Activated T-helper 2 cell treated with anti-CD3 and anti-CD28 coated beads, Interferon-gamma antibody, Interleukin-2, Interleukin-4, amounts not matched to agents 10 μg/mL and 5 μg/mL and 100 μg/mL, durations not matched to agents 14 hours and 24 hours and 36 hours (primary cell): ENCODE data around the gene TUBA1B. TPM values are rescaled to one million over a fixed set of nuclear protein-coding genes. Genes with fewer than 3 reads are reported as not detected.
"Not testable (repeated sequence)": the region's sequence is repeated elsewhere in the genome, so short reads cannot be mapped to it uniquely, and the experiment has no call there.

Source experiments
- DNase-seq: peaks from one replicate; pipeline ENCODE4 v3.0.0; 2021; ENCODE audit warnings: low spot score
- H3K27ac Mint-ChIP-seq: one replicate; pipeline ENCODE4 v1.8.0; 2021; ENCODE audit warnings: mixed read lengths
- H3K27me3 Mint-ChIP-seq: one replicate; pipeline ENCODE4 v1.8.0; 2021; ENCODE audit warnings: low read depth, mixed read lengths
- H3K36me3 Mint-ChIP-seq: one replicate; pipeline ENCODE4 v1.8.0; 2021; ENCODE audit warnings: low read depth, mixed read lengths
- H3K4me1 Mint-ChIP-seq: one replicate; pipeline ENCODE4 v1.8.0; 2021; ENCODE audit warnings: low read depth, mixed read lengths
- H3K4me3 Mint-ChIP-seq: one replicate; pipeline ENCODE4 v1.8.0; 2021; ENCODE audit warnings: low read depth, mild to moderate bottlenecking, moderate library complexity, mixed read lengths
- H3K9me3 Mint-ChIP-seq: one replicate; pipeline ENCODE4 v1.8.0; 2021; ENCODE audit warnings: mixed read lengths
- intact Hi-C: fragments of 100-400 bp; cut with micrococcal nuclease; formaldehyde crosslinking; loops from one replicate; pipeline ENCODE4 v1.15.1; 2023
- total RNA-seq: library from RNA; stranded (reverse); gene quantifications from 2 replicates; pipeline ENCODE4 v1.2.3, GENCODE V29; 2022

TUBA1B gene
- 1,902 and 1,926 TPM in 2 replicates for total RNA-seq

DNA sequence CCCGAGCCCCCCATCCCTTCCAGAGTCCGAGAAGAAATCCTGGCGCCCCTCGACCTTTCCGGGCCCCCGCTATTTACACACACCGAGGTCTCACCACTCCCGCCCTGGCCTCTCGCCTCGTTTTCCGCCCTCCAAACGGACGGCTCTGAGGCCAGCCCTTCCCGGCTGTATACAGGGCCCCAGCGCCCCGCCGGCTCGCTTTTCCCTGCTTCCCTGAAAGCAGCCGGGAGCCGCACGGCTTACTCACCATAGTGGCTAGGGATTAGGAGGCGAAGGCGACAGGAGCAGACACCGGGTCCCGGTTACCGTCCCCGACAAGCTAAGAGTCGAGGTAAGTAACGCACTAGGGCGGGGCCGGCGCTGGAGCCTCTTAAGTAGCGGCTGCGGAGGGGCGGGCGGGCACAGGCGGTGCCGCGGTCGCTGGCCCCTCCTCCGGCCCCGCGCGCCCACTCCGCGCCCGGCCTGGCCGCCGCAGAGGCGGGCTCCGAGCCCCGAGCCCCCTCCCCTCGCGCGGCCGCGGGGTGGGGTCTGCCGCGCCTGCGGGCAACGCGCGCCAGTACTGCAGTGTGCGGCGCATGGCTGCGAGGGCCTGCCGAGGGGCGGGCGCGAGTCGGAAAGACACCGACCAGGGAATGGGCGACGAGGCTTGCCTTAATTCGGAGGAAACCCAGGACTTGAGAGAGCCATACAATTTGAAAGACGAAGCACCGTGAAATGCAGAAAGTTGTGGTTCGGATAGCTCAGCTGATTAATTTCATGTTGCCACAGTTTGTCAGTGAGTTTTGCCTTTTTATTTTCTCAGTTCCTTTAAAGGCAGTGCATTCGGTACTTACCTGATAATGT lies at the start of gene TUBA1B:
TUBA1B (minus strand) TSS at position 345 of the 843 bp plus-strand sequence; CDS start at position 250, 95 bp downstream.
- peak; percentile 89 for DNase-seq
- no peaks in the 10 kb centered on the region for H3K27me3 Mint-ChIP-seq
- peaks cover 38% of the 10 kb centered on the region for H3K4me1 Mint-ChIP-seq
- peak within 1 kb of the TSS; percentile 98 for H3K4me3 Mint-ChIP-seq
- peak within 1 kb of the TSS; percentile 98 for H3K27ac Mint-ChIP-seq
- H3K9me3 Mint-ChIP-seq: no peaks in the 10 kb centered on the region
- intact Hi-C loops: loop anchor here (1.0 to 5.0 kb wide), 7 partner anchors 62 to 611 kb away; partner anchors contain the start of genes DDX23, PRKAG1, RHEBL1 and TMBIM6
- H3K36me3 Mint-ChIP-seq: peaks cover 48% of the 10 kb centered on the region

DNA sequence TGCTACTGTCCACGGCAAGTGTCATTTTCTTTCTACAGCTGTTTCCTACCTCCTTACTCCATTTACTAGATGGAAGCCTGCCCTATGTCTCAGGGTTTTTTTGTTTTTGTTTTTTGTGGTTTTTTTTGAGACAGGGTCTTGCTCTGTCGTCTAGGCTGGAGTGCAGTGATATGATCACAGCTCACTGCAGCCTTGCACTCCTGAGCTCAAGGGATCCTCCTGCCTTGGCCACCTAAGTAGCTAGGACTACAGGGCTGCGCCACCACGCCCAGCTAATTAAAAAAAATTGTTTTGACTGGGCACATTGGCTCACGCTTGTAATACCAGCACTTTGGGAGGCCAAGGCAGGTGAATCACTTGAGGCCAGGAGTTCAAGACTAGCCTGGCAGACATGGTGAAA lies 43.0 kb upstream of the TUBA1B start:
- no peak for DNase-seq
- Mint-ChIP-seq H3K27me3 (no peaks in the 10 kb centered on the region), H3K36me3 (no peaks in the 10 kb centered on the region), H3K4me3 (no peak overlapping the region), H3K9me3 (no peaks in the 10 kb centered on the region), H3K4me1 (no peaks in the 10 kb centered on the region), H3K27ac (no peak overlapping the region)
- intact Hi-C loops: no loop called here

DNA sequence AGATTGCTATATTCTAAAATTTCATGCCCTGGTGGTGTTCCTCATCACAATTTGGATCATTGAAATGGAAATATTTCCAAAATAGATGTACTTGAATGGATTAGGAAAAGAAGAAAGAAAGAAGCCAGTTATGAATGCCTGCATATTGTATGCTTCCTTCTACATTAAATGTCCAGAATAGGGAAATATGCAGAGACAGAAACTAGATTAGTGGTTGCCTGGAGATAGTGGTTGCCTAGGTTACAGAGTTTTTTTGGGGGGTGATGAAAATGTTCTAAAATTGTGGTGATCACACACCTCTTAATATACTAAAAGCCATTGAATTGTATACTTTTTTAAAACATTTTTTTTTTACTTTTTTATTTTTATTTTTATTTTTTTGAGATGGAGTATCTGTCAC lies 39.7 kb upstream of the TUBA1B start:
- no peak overlapping the region for H3K4me3 Mint-ChIP-seq
- no peaks in the 10 kb centered on the region for H3K9me3 Mint-ChIP-seq
- H3K27me3 Mint-ChIP-seq: peaks cover 2% of the 10 kb centered on the region
- DNase-seq: no peak
- no peak overlapping the region for H3K27ac Mint-ChIP-seq
- no peaks in the 10 kb centered on the region for H3K4me1 Mint-ChIP-seq
- intact Hi-C loops: no loop called here
- no peaks in the 10 kb centered on the region for H3K36me3 Mint-ChIP-seq

DNA sequence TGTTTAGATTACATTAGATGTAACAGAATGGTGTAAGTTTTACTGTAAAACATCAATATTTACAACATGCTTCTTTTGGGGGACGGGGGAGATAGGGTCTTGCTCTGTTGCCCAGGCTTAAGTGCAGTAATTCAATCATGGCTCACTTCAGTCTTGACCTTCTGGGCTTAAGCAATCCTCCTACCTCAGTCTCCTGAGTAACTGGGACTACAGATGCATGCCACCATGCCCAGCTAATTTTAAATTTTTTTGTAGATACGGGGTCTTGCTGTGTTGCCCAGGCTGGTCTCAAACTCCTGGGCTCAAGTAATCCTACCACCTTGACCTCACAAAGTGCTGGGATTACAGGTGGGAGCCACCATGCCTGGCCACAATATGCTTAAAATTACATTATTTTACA lies 33.9 kb upstream of the TUBA1B start:
- Mint-ChIP-seq H3K4me1 (no peaks in the 10 kb centered on the region), H3K4me3 (no peak overlapping the region), H3K36me3 (no peaks in the 10 kb centered on the region), H3K27ac (no peak overlapping the region), H3K27me3 (peaks cover 2% of the 10 kb centered on the region), H3K9me3 (no peaks in the 10 kb centered on the region)
- no peak for DNase-seq
- intact Hi-C loops: no loop called here

DNA sequence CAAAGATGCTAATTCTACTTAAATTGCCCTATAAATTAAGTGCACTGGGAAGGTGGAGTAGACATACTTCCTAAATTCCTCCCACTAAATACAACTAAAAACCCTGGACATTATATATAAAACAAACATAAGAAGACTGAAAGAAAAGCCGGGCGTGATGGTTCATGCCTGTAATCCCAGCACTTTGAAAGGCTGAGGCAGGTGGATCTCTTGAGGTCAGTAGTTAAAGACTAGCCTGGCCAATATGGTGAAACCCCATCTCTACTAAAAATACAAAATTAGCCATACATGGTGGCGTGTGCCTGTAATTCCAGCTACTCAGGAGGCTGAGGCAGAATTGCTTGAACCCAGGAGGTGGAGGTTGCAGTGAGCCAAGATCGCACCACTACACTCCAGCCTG lies 30.7 kb upstream of the TUBA1B start:
- H3K4me3 Mint-ChIP-seq, H3K4me1 Mint-ChIP-seq, H3K27ac Mint-ChIP-seq, DNase-seq, H3K9me3 Mint-ChIP-seq, intact Hi-C loops, H3K27me3 Mint-ChIP-seq, H3K36me3 Mint-ChIP-seq: not testable (repeated sequence)

DNA sequence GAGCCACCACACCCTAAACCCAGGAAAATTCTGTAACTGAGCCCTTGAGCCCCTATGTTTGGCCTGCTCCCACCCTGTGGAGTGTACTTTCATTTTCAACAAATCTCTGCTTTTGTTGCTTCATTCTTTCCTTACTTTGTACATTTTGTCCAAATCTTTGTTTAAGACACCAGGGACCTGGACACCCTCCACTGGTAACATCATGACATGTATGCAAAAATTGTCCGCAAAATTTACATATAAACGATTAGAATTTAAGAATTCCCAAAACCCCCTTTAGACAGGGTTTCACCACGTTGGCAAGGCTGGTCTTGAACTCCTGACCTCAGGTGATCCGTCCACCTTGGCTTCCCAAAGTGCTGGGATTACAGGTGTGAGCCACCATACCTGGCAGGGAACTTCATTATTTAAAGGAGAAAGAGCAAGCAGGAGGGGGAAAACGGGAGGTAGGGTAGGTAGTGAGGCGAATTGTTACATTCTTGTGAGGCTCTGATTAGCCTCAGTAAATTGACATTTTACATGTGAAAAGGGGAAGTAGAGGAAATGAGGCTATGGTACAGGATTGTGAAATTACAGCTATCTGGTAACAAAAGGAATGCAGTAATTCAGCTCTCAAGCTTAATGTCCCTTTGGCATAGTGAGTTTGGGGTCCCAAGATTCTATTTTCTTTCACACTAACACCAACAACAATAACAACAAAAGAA lies 30.0 kb upstream of the TUBA1B start:
- Mint-ChIP-seq H3K27me3 (no peaks in the 10 kb centered on the region), H3K9me3 (no peaks in the 10 kb centered on the region), H3K36me3 (no peaks in the 10 kb centered on the region), H3K4me1 (no peaks in the 10 kb centered on the region), H3K27ac (no peak overlapping the region), H3K4me3 (no peak overlapping the region)
- intact Hi-C loops: no loop called here
- DNase-seq: no peak

DNA sequence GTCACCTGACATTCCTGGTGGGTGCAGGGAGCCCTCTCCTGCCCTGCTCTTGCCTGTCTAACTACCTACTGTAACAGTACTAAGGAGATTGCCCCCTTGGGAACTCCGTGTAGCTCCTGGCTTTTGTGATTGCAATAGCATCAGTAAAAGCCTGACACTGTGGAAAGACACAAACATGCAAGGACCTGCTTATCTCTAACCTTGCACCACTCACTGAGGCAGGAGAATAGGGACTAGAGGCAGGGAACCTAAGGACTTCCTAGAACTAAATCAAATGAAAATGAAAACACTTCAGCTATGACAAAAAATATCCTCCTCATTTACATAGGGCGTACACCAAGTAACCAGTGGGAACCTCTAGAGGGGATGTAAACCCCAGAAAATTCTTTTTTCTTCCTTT lies 29.2 kb upstream of the TUBA1B start:
- no peak overlapping the region for H3K4me3 Mint-ChIP-seq
- no peak overlapping the region for H3K27ac Mint-ChIP-seq
- DNase-seq: no peak
- no peaks in the 10 kb centered on the region for H3K27me3 Mint-ChIP-seq
- H3K36me3 Mint-ChIP-seq: no peaks in the 10 kb centered on the region
- intact Hi-C loops: no loop called here
- no peaks in the 10 kb centered on the region for H3K9me3 Mint-ChIP-seq
- H3K4me1 Mint-ChIP-seq: no peaks in the 10 kb centered on the region

DNA sequence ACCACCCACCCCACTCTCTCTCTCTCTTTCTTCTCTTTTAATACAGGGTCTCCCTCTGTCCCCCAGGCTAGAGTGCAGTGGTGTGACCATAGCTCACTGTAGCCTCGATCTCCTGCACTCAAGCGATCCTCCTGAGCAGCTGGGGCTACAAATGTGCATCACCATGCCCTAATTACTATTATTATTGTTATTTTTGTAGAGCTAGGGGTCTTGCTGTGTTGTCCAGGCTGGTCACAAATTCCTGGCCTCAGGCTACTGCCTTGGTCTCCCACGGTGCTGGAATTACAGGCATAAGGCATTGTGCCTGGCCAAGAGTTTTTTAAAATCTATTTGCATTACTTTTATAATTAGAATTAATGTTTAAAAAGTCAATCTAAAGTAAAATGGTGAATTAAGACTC lies 23.0 kb upstream of the TUBA1B start:
- no peaks in the 10 kb centered on the region for H3K9me3 Mint-ChIP-seq
- H3K4me1 Mint-ChIP-seq: peaks cover 3% of the 10 kb centered on the region
- no peak overlapping the region for H3K27ac Mint-ChIP-seq
- peaks cover 3% of the 10 kb centered on the region for H3K36me3 Mint-ChIP-seq
- intact Hi-C loops: no loop called here
- H3K27me3 Mint-ChIP-seq: no peaks in the 10 kb centered on the region
- no peak for DNase-seq
- H3K4me3 Mint-ChIP-seq: no peak overlapping the region

DNA sequence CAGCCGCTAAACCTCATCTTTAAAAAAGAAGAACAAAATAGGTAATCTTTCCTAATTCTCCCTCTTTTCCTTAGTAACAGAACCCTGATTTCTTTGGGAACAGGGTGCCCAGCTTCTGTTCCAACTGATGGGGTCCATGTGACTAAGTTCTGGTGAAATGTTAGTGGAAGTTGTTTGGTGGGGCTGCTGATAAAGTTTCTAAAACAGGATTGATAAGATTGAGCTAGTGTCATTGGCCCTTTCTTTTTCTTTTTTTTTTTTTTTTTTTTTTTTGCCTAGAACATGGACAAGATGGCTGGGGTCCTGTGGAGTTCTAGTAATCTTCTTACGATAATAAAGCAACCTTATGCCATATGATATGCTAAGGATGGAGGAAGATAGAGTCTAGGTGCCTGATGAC lies 16.2 kb upstream of the TUBA1B start:
- Mint-ChIP-seq H3K27ac (no peak overlapping the region), H3K27me3 (no peaks in the 10 kb centered on the region), H3K4me1 (peaks cover 3% of the 10 kb centered on the region), H3K9me3 (no peaks in the 10 kb centered on the region), H3K36me3 (peaks cover 6% of the 10 kb centered on the region), H3K4me3 (no peak overlapping the region)
- no peak for DNase-seq
- intact Hi-C loops: no loop called here

DNA sequence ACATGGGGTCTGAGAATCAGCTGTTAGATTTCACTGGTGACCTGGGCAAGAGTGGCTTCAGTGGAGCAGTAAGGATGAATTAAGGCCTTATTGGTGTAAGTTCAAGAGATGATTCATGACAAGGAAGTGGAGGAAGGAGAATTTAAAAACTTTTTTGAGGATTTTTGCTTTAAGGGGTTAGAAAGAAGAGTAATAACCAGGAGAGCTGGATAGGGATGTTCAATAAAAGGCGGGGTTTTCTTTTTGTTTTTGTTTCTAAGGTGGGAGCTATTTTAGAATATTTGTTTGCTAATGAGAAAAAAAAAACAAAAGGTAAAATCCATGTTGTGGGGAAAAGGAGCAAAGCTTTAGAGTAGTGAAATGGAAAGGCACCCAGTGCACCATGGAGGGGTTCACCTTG lies 15.2 kb upstream of the TUBA1B start:
- intact Hi-C loops: no loop called here
- Mint-ChIP-seq H3K9me3 (no peaks in the 10 kb centered on the region), H3K4me3 (no peak overlapping the region), H3K36me3 (peaks cover 6% of the 10 kb centered on the region), H3K27ac (no peak overlapping the region), H3K27me3 (no peaks in the 10 kb centered on the region), H3K4me1 (peaks cover 3% of the 10 kb centered on the region)
- DNase-seq: no peak

DNA sequence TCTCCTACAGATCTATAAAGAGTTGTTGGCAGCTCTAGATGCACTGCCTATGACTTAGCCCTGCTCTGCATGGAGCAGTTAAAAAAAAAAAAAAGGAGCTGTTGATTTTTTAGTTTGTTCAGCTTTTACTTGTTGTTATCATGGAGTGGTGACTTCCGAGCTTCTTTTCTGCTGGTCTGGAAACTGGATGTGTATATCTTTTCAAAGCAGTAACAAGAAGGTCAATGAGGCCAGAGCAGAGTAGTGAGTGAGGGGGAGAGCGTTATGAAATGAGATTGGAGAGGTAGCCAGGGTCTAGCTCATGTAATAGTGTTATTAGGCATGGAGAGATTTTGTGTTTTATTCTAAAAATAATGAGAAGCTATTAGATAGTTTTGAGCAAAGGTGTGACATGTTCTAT lies 13.2 kb upstream of the TUBA1B start:
- Mint-ChIP-seq H3K4me3 (no peak overlapping the region), H3K4me1 (peaks cover 3% of the 10 kb centered on the region), H3K36me3 (peaks cover 3% of the 10 kb centered on the region), H3K27ac (no peak overlapping the region), H3K27me3 (no peaks in the 10 kb centered on the region), H3K9me3 (no peaks in the 10 kb centered on the region)
- no peak for DNase-seq
- intact Hi-C loops: no loop called here

DNA sequence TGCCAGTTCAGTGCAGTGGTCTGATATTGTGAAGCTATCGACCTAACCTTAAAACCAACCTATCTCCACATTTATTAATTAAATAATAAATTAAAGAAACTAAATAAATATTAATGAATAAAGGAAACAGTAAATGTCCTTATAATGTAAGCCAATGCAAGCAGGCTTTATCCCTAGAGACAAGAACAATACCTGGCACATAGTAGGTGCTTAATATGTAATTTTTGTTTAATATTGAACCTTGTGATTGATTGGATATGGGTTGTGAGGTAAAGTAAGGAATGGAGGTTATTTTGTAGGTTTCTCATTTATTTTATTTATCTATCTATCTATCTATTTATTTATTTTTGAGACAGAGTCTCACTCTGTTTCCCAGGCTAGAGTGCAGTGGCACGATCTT lies 7.8 kb upstream of the TUBA1B start:
- intact Hi-C loops: no loop called here
- Mint-ChIP-seq H3K36me3 (no peaks in the 10 kb centered on the region), H3K27me3 (no peaks in the 10 kb centered on the region), H3K9me3 (no peaks in the 10 kb centered on the region), H3K4me3 (no peak overlapping the region), H3K4me1 (peaks cover 10% of the 10 kb centered on the region), H3K27ac (no peak overlapping the region)
- no peak for DNase-seq

DNA sequence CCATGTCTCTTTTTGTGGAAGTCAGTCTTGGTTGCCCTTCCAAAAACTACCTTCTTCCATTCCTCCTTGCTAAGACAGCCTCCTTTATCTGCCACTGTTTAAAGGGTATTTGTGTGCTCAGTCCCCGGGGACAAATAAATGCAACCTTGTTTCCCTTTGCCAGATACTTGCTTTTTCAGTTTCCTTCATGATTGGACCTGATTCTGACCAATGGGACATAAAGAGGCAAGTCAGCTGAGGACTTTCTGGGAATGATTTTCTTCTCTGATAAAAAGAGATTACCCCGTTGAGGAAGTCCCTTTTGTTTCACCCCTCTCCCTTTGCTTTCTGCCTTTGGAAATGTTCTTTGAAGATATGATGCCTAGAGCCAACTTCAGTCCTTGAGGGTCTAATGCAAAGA lies 7.4 kb upstream of the TUBA1B start:
- no peak overlapping the region for H3K4me3 Mint-ChIP-seq
- H3K27me3 Mint-ChIP-seq: no peaks in the 10 kb centered on the region
- intact Hi-C loops: no loop called here
- no peaks in the 10 kb centered on the region for H3K36me3 Mint-ChIP-seq
- no peak overlapping the region for H3K27ac Mint-ChIP-seq
- DNase-seq: no peak
- peaks cover 14% of the 10 kb centered on the region for H3K4me1 Mint-ChIP-seq
- no peaks in the 10 kb centered on the region for H3K9me3 Mint-ChIP-seq
